Loucy (cell line): ENCODE data around the gene AHNAK.

Source experiments
- H2AFZ ChIP-seq: fragments of 200-600 bp; sonication (generic); 2 replicates; pipeline ENCODE4 v1.6.0; 2016; ENCODE audit warnings: antibody characterized with exemption, mild to moderate bottlenecking, low read length, moderate library complexity
- H3F3A ChIP-seq: fragments of 200-600 bp; 2 replicates; pipeline ENCODE4 v1.6.0; 2016; ENCODE audit warnings: antibody characterized with exemption, low read depth, mild to moderate bottlenecking
- H3K27me3 ChIP-seq: fragments of 200-600 bp; sonication (generic); 2 replicates; pipeline ENCODE4 v1.6.1; 2014; ENCODE audit warnings: low read length, mild to moderate bottlenecking; ENCODE audit not compliant: insufficient read depth, poor library complexity, severe bottlenecking
- H3K36me3 ChIP-seq: fragments of 200-600 bp; sonication (generic); 2 replicates; pipeline ENCODE4 v1.6.1; 2016; ENCODE audit warnings: low read length; ENCODE audit not compliant: insufficient read depth
- H3K4me1 ChIP-seq: fragments of 200-600 bp; sonication (generic); 2 replicates; pipeline ENCODE4 v1.5.1; 2014; ENCODE audit warnings: low read length, mild to moderate bottlenecking; ENCODE audit not compliant: insufficient read depth, poor library complexity, severe bottlenecking
- H3K4me2 ChIP-seq: fragments of 200-600 bp; sonication (generic); 2 replicates; pipeline ENCODE4 v1.6.0; 2014; ENCODE audit warnings: antibody characterized with exemption, low read length, low read depth, mild to moderate bottlenecking; ENCODE audit not compliant: poor library complexity, severe bottlenecking
- H3K4me3 ChIP-seq: fragments of 200-600 bp; sonication (generic); 2 replicates; pipeline ENCODE4 v1.5.1; 2014; ENCODE audit warnings: low read length, mild to moderate bottlenecking, mixed read lengths; ENCODE audit not compliant: poor library complexity, severe bottlenecking
- H3K79me2 ChIP-seq: fragments of 200-600 bp; sonication (generic); 2 replicates; pipeline ENCODE4 v1.6.1; 2014; ENCODE audit warnings: low read length; ENCODE audit not compliant: insufficient read depth
- H3K9ac ChIP-seq: fragments of 200-600 bp; sonication (generic); 2 replicates; pipeline ENCODE4 v1.6.0; 2014; ENCODE audit warnings: mild to moderate bottlenecking, low read depth, low read length, moderate library complexity; ENCODE audit not compliant: poor library complexity, severe bottlenecking
- H3K9me2 ChIP-seq: fragments of 200-600 bp; sonication (generic); replicated peaks from 2 replicates; pipeline ENCODE4 v1.6.1; 2016; ENCODE audit warnings: low read depth, low read length, mixed read lengths
- H3K9me3 ChIP-seq: fragments of 200-600 bp; sonication (generic); 2 replicates; pipeline ENCODE4 v1.6.1; 2014; ENCODE audit warnings: mild to moderate bottlenecking, antibody characterized with exemption, low read length, low read depth; ENCODE audit not compliant: insufficient read depth
- H4K20me1 ChIP-seq: fragments of 200-600 bp; sonication (generic); 2 replicates; pipeline ENCODE4 v1.6.0; 2014; ENCODE audit warnings: antibody characterized with exemption, low read length, mild to moderate bottlenecking; ENCODE audit not compliant: insufficient read depth, poor library complexity, severe bottlenecking
- CTCF ChIP-seq: fragments of 200-600 bp; sonication (generic); conservative IDR thresholded peaks from 2 replicates; pipeline ENCODE4 v1.5.1; 2014; ENCODE audit warnings: mild to moderate bottlenecking, antibody characterized with exemption, low read length
- EZH2phosphoT487 ChIP-seq: fragments of 200-600 bp; IDR thresholded peaks from 2 replicates; pipeline ENCODE4 v1.6.1; 2018; ENCODE audit warnings: antibody characterized with exemption, mild to moderate bottlenecking, moderate library complexity, borderline replicate concordance

Gene AHNAK

GRCh38 chr11:62438641-62439040 lies 108.0 kb downstream of the AHNAK start:
- Histone ChIP-seq H3K9ac (no peak overlapping the region), H2AFZ (no peak overlapping the region), H3K79me2 (no peaks in the 10 kb centered on the region), H3K9me3 (no peaks in the 10 kb centered on the region), H3K4me3 (no peak overlapping the region), H3K27me3 (no peaks in the 10 kb centered on the region), H3K4me1 (peaks cover 6% of the 10 kb centered on the region), H3K36me3 (no peaks in the 10 kb centered on the region), H3K4me2 (no peak overlapping the region), H3K9me2 (no peaks in the 10 kb centered on the region), H3F3A (no peaks in the 10 kb centered on the region), H4K20me1 (no peaks in the 10 kb centered on the region)
- no peak for TF ChIP-seq EZH2phosphoT487
- TF ChIP-seq CTCF: no peak

GRCh38 chr11:62437616-62438015 lies 109.0 kb downstream of the AHNAK start:
- Histone ChIP-seq H3K9me3 (no peaks in the 10 kb centered on the region), H3K9ac (no peak overlapping the region), H3K27me3 (no peaks in the 10 kb centered on the region), H3K9me2 (no peaks in the 10 kb centered on the region), H3F3A (no peaks in the 10 kb centered on the region), H2AFZ (no peak overlapping the region), H3K4me1 (peaks cover 6% of the 10 kb centered on the region), H3K79me2 (no peaks in the 10 kb centered on the region), H3K36me3 (no peaks in the 10 kb centered on the region), H3K4me2 (no peak overlapping the region), H3K4me3 (no peak overlapping the region), H4K20me1 (no peaks in the 10 kb centered on the region)
- TF ChIP-seq CTCF (no peak), EZH2phosphoT487 (no peak)

- H3K9me2 ChIP-seq: no peaks in the 10 kb centered on the region
- H3K79me2 ChIP-seq: no peaks in the 10 kb centered on the region
- no peaks in the 10 kb centered on the region for H3K9me3 ChIP-seq
- H3K27me3 ChIP-seq: no peaks in the 10 kb centered on the region
- no peak overlapping the region for H3K4me3 ChIP-seq
- no peaks in the 10 kb centered on the region for H3K36me3 ChIP-seq
- no peak for TF ChIP-seq CTCF
- no peak for TF ChIP-seq EZH2phosphoT487
- peaks cover 6% of the 10 kb centered on the region for H3K4me1 ChIP-seq
- no peak overlapping the region for H3K9ac ChIP-seq
- peak overlapping the region; percentile 16; the same call in 1 of the 2 replicates for H2AFZ ChIP-seq
- H3F3A ChIP-seq: no peaks in the 10 kb centered on the region
- no peaks in the 10 kb centered on the region for H4K20me1 ChIP-seq
- no peak overlapping the region for H3K4me2 ChIP-seq
Observed at GRCh38 chr11:62435846-62436660, 110.6 kb downstream of the AHNAK start.
